GM12864 (cell line): ENCODE measurements around the gene MAP7D2.

ENCODE experiments used
- DNase-seq: peaks from one replicate; pipeline ENCODE4 v3.0.0-alpha.2; 2011; ENCODE audit warnings: low read depth
- H3K4me3 ChIP-seq: 2 replicates; pipeline ENCODE4 v1.5.1; 2011; ENCODE audit warnings: mild to moderate bottlenecking, low read depth, low read length, control low read depth
- TF ChIP-seq, protein P1 (sequence below): IDR thresholded peaks from 2 replicates; pipeline ENCODE4 v1.5.1; 2011; ENCODE audit warnings: low read depth, mild to moderate bottlenecking, moderate library complexity, low read length, control low read depth, inconsistent platforms; ENCODE audit errors: missing control alignments

The MAP7D2 gene

DNA sequence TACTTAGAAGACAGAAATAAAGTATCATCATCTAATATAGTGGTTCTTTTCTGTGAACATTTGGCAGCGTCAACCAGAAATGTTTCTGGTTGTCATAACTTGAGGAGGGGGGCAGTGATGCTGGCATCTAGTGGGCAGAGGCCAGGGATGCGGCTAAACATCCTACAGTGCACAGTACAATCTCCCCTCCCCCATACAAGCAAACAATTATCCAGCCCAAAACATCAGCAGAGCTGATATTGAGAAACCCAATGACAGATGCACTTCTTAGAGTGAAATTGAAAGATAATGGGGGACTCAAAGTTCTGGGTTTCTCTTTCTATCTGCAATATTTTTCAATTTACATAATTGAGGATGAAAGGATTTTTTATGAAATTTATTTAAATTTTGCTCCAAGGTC lies 26.9 kb upstream of the MAP7D2 start:
- no peak overlapping the region for H3K4me3 ChIP-seq
- DNase-seq = no peak
- TF ChIP-seq, protein P1, sequence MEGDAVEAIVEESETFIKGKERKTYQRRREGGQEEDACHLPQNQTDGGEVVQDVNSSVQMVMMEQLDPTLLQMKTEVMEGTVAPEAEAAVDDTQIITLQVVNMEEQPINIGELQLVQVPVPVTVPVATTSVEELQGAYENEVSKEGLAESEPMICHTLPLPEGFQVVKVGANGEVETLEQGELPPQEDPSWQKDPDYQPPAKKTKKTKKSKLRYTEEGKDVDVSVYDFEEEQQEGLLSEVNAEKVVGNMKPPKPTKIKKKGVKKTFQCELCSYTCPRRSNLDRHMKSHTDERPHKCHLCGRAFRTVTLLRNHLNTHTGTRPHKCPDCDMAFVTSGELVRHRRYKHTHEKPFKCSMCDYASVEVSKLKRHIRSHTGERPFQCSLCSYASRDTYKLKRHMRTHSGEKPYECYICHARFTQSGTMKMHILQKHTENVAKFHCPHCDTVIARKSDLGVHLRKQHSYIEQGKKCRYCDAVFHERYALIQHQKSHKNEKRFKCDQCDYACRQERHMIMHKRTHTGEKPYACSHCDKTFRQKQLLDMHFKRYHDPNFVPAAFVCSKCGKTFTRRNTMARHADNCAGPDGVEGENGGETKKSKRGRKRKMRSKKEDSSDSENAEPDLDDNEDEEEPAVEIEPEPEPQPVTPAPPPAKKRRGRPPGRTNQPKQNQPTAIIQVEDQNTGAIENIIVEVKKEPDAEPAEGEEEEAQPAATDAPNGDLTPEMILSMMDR = no peak

DNA sequence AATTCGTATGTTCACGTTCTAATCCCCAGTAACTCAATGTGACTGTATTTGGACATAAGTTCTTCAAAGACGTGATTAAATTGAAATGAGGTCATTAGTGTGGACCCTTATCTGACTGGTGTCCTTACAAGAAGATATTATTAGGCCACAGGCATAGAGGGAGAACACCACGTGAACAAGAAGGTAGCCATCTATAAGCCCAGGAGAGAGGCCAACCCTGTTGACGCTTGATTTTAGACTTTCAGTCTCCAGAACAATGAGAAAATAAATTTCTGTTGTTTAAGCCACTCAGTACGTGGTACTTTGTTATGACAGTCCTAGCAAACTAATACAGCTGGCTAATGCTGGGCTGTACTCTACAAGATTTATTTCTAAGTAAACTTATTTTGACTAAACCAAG lies 26.4 kb upstream of the MAP7D2 start:
- H3K4me3 ChIP-seq = no peak overlapping the region
- TF ChIP-seq, protein P1 = no peak

DNA sequence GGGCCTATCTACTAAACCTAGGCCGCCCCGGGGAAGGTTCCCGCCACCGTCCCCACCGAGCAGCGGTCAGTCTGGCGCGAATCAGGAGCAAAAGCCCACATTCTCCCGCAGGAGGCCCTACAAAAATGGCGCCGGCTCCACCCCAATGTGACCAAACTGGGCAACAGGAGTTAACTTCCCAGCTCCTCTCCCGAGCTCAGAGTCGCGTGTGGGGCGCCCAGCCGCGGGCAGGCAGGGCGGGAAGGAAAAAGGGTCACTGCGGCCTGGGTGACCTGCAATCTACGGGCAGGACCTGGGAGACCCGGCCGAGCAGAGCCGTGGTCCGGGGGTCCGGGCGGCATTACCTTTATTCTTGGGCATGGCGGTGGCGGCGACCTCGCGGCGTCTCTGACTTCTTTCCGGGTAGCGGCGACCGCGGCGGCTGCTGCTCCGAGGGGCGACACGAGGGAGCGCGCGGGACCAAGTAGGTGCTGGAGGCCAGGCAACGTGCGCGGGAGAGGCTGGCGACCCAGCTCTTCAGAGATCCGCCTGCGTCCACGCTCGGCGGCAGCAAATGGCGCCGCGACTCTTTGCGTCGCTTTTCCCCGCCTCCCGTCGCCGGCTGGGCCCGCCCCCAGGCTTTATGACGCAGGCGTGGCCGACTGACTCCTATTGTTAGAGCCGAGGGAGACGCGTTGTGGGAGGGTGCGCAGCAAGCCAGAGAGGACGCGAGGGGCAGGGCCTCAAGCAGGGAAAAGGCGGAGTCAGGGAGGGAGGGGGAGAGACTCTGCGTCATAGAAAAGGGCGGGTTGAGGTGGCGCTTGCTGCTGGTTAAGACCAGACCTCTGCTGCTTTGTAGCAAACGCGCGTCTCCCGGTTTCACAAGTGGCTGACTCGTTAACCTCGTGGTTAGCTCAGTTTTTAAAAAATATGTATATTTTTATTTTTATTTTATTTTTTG lies 24.8 kb upstream of the MAP7D2 start, which contains the start of gene EIF1AX:
Gene EIF1AX (minus strand): TSS at position 558 of the 940 bp plus-strand sequence. CDS start 198 bp downstream, at position 360.
- TF ChIP-seq, protein P1 = no peak
- peak; percentile 88 for DNase-seq
- peak within 1 kb of the TSS; percentile 85 for H3K4me3 ChIP-seq

More for the DNA sequence above, 26.4 kb upstream of the MAP7D2 start:
- no peak for DNase-seq

DNA sequence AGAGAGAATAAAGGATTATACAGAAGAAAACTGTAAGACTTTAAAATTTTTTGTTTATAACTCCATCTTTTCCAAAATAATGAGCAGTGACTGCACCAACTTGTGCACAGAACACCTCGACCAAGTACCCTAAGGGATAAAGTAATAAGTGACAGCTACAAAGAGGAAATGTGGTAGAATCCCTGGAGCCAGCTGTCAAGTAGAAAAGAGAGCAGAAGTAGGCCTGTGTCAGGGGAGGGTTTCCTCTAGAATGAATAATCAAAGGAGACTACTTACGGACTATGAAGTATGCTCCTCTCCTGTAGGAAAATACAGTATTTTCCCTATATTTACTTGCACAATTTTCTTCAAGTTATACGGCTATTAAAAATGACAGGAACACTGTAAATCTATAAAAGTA lies 23.7 kb upstream of the MAP7D2 start:
- TF ChIP-seq, protein P1 = no peak
- DNase-seq = no peak
- peak overlapping the region; percentile 85 for H3K4me3 ChIP-seq

DNA sequence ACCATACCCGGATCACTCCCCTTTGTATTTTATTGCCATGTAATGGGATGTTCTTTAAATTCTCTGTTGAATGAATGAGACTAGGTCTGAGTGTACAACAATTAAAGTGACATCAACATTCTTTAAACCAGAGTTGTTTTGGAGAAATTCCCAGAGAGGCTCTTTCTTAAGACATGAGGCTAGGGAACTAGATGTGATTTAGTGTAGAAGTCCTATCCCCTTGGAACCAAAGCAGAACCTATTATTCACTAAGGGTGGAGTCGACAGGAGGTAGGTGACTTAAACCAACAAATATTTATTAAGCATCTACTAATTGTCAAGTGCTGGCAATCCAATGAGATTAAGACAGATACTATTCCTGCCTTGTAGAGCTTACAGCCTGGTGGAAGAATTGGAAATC lies 23.3 kb upstream of the MAP7D2 start:
- H3K4me3 ChIP-seq = peak overlapping the region; percentile 85
- TF ChIP-seq, protein P1 = no peak
- no peak for DNase-seq

DNA sequence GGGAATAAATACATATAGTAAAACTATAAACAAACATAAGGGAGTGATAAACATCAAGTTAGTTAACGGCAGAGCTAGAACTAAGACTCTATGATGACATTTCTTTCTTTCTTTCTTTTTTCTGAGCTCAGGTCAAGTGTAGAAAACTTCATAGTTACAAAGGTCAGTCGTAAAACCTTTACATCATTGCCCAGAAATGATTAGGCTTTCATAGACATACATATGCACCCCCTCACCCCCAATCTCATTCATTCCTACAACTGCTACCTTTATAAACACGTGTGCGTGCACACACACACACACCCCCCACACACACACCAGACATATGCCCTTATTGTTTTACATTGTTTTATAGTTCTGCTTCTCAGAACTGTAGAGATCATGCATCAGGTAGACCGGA lies 19.2 kb upstream of the MAP7D2 start:
- DNase-seq = no peak
- TF ChIP-seq, protein P1 = no peak
- no peak overlapping the region for H3K4me3 ChIP-seq
